Activated T-helper 17 cell treated with anti-CD3 and anti-CD28 coated beads, Interleukin-2, amount 50 U/mL, for 72 hours (primary cell): Measurements from ENCODE around the gene TMED5. TPM values are rescaled to one million over a fixed set of nuclear protein-coding genes. Genes with fewer than 3 reads are reported as not detected.
"Not testable (repeated sequence)": the region's sequence is repeated elsewhere in the genome, so short reads cannot be mapped to it uniquely, and the experiment has no call there.

Source experiments
- ATAC-seq: fragments of 150-1000 bp; cut with Tn5 transposase; replicated peaks from 2 replicates; pipeline ENCODE4 v1.10.0; 2021; ENCODE audit warnings: mild to moderate bottlenecking, moderate library complexity
- H3K27ac Mint-ChIP-seq: one replicate; pipeline ENCODE4 v1.8.0; 2022; ENCODE audit warnings: mixed read lengths
- H3K27me3 Mint-ChIP-seq: one replicate; pipeline ENCODE4 v1.8.0; 2022; ENCODE audit warnings: mixed read lengths
- H3K36me3 Mint-ChIP-seq: one replicate; pipeline ENCODE4 v1.8.0; 2022; ENCODE audit warnings: low read depth, mild to moderate bottlenecking, mixed read lengths
- H3K4me1 Mint-ChIP-seq: one replicate; pipeline ENCODE4 v1.8.0; 2022; ENCODE audit warnings: mixed read lengths
- H3K4me3 Mint-ChIP-seq: one replicate; pipeline ENCODE4 v1.8.0; 2022; ENCODE audit warnings: mild to moderate bottlenecking, mixed read lengths
- H3K9me3 Mint-ChIP-seq: one replicate; pipeline ENCODE4 v1.8.0; 2022; ENCODE audit warnings: mixed read lengths
- total RNA-seq, 2 donors: library from RNA; stranded (reverse); gene quantifications; one replicate each; pipeline ENCODE4 v1.2.3, GENCODE V29; 2022

Gene TMED5
- total RNA-seq, 2 donors from 2014 or later, result 37.6 to 43.1 TPM

DNA sequence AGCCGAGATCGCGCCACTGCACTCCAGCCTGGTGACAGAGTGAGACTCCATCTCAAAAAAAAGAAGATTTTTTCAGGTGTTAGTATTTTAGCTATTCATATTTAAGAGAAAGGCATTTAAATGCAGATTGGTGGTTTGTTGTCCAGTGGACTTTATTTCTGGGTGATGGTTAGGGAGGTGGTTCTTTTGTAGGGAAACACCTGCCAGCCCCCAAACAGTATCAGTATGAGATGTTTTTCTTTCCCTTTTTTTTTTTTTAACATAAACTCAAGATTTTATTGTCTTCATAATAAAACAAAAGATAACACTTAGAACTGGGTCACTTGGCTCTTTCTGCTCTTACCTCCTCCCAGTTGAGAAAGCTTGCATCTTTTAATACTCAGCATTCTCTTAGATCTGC lies 10.2 kb upstream of the TMED5 start:
- no peak for ATAC-seq
- Mint-ChIP-seq H3K27ac (no peak overlapping the region), H3K27me3 (no peaks in the 10 kb centered on the region), H3K4me1 (peaks cover 7% of the 10 kb centered on the region), H3K4me3 (no peak overlapping the region), H3K36me3 (peaks cover 55% of the 10 kb centered on the region), H3K9me3 (no peaks in the 10 kb centered on the region)

DNA sequence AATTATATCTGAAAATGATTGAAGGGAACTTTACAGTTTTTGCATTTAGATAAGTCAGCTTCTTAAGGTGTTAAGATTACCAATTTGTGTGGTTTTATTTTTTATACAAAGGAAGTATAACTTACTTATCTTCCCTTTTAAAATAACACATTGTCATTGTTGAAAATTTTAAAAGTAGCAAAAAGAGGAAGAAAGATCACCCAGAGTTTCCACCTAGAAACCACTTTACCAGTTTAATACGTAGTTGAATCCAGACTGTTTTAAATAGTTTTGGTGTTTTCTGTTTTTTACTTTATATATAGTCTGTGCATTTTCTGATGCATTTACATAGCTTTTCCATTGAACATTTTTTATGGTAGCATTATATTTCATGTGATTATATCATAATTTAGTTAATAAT lies 6.5 kb upstream of the TMED5 start:
- H3K4me3 Mint-ChIP-seq, result no peak overlapping the region
- H3K9me3 Mint-ChIP-seq, result no peaks in the 10 kb centered on the region
- no peak for ATAC-seq
- H3K27me3 Mint-ChIP-seq, result no peaks in the 10 kb centered on the region
- H3K36me3 Mint-ChIP-seq, result peaks cover 44% of the 10 kb centered on the region
- H3K27ac Mint-ChIP-seq, result no peak overlapping the region
- peaks cover 20% of the 10 kb centered on the region for H3K4me1 Mint-ChIP-seq

DNA sequence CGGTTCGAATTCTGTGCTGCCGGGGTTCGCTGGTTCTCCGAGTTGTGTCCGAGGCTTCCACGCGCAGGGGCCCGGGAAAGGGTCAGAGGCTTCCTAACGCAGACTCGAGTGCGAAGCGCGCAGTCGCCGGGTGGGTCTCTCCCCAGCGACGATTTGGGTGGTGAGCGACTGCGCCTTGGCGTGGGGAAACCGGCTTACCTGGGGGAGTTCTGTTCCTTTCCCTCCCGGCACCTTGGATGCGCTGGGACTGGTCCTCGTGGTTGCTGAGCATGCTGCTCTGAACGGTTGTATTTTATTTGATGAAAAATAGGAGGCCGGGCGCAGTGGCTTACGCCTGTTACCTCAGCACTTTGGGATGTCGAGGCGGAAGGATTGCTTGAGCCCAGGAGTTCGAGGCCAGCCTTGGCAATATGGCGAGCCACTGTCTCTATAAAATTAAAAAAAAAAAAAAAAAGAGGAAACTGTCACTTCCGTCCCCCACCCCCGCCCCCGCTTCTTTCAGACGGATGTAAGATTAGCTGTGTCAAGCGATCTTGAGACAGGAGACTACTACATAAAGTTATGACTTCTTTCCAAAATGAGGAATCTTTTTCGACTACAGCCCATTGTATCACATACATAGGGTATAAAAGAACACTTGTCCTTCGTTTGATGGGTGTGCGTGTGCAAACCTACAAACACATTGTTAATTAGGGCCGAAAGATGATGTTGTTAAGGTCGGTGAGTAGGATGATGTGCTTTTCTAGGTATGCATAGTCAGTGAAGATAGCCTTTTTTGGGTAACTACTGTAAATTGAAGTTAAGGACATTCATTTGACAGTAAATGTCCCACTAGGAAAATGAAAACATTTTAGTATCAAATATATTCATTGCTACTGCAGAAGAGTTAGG lies 755 bp upstream of the TMED5 start, which contains the start of gene CCDC18:
CCDC18 (plus strand) TSS at position 2 of the 891 bp plus-strand sequence. CDS start 2,638 bp downstream, outside the sequence.
- Mint-ChIP-seq H3K4me1 (peaks cover 26% of the 10 kb centered on the region), H3K36me3 (peaks cover 66% of the 10 kb centered on the region)

DNA sequence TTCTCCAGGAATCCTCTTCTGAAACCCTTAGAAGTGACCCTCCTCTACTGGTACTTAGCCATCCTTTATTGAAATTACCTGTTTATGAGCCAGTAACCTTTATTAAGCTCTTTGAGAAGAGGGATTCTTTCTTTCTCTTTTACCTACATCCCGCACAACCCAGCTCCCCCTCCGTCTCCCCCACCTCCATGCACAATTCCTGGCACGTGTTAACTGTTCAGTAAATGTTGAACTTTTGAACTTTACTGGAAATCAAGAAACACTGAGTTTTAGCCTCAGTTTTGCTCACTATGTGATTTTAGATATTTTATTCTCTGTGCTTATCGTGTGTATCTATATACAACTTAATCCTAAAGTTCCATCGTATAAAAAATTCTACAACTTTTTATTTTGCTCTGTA lies 1.8 kb downstream of the TMED5 start:
- Mint-ChIP-seq H3K36me3 (peaks cover 69% of the 10 kb centered on the region), H3K4me1 (peaks cover 28% of the 10 kb centered on the region), H3K4me3 (peak overlapping the region; percentile 85), H3K27ac (peak overlapping the region; percentile 89), H3K27me3 (no peaks in the 10 kb centered on the region), H3K9me3 (no peaks in the 10 kb centered on the region)
- ATAC-seq, result no peak

More for the DNA sequence above, 755 bp upstream of the TMED5 start, which contains the start of gene CCDC18:
- Mint-ChIP-seq H3K27ac (peak within 1 kb of the TSS; percentile 89), H3K9me3 (no peaks in the 10 kb centered on the region), H3K27me3 (no peaks in the 10 kb centered on the region), H3K4me3 (peak within 1 kb of the TSS; percentile 85)
- peak; percentile 39 for ATAC-seq

DNA sequence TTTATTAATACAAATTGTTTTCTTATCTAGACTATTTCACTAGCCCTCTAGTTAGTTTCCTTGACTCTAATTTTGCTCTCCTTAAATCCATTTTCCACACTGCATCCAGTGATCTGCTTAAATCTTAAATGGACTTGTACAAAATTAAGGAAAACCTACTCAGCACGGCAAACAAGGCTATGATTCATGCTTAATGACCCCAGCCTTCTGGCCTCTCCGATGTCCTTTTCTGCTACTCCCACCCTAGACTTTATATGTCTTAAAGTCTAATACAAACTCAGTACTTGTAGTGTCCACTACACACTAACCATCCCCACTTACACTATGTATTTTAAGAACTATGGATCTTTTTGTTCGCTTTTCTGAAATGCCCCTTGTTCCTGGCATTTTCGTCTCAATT lies 2.2 kb downstream of the TMED5 start:
- no peaks in the 10 kb centered on the region for H3K27me3 Mint-ChIP-seq
- ATAC-seq, result no peak
- H3K4me1 Mint-ChIP-seq, result peaks cover 32% of the 10 kb centered on the region
- H3K9me3 Mint-ChIP-seq, result no peaks in the 10 kb centered on the region
- peak overlapping the region; percentile 85 for H3K4me3 Mint-ChIP-seq
- peaks cover 73% of the 10 kb centered on the region for H3K36me3 Mint-ChIP-seq
- peak overlapping the region; percentile 89 for H3K27ac Mint-ChIP-seq

DNA sequence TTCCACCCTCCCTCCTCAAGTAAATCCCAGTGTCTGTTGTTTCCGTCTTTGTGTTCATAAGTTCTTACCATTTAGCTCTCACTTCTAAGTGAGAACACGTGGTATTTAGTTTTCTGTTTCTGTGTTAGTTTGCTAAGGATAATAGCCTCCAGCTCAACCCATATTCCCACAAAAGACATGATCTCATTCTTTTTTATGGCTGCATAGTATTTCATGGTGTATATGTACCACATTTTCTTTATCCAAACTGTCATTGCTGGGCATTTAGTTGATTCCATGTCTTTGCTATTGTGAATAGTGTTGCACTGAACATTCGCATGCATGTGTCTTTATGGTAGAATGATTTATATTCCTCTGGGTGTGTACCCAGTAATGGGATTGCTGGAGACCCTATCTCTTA lies 5.6 kb downstream of the TMED5 start:
- H3K27me3 Mint-ChIP-seq, result not testable (repeated sequence)

DNA sequence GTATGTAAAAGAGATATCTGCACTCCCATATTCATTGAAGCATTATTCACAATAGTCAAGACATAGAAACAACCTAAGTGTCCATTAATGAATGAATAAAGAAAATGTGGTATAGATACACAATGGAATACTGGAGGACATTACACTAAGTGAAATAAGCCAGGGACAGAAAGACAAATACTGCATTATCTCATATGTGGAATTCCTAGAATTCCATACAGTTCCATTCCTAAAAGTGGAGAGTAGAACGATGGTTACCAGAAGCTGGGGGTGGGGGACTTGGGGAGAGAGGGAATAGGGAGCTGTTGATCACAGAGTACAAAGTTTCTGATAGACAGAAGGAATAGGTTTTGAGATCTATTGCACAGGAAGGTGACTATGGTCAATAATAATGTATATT lies 7.4 kb downstream of the TMED5 start:
- Mint-ChIP-seq H3K4me1 (peaks cover 54% of the 10 kb centered on the region), H3K4me3 (peak overlapping the region; percentile 86), H3K27me3 (no peaks in the 10 kb centered on the region), H3K36me3 (peaks cover 78% of the 10 kb centered on the region), H3K27ac (no peak overlapping the region), H3K9me3 (no peaks in the 10 kb centered on the region)
- ATAC-seq, result no peak

More for the DNA sequence above, 5.6 kb downstream of the TMED5 start:
- H3K9me3 Mint-ChIP-seq, ATAC-seq, H3K27ac Mint-ChIP-seq: not testable (repeated sequence)
- peaks cover 50% of the 10 kb centered on the region for H3K4me1 Mint-ChIP-seq
- H3K4me3 Mint-ChIP-seq, result peak overlapping the region; percentile 1
- peaks cover 80% of the 10 kb centered on the region for H3K36me3 Mint-ChIP-seq

DNA sequence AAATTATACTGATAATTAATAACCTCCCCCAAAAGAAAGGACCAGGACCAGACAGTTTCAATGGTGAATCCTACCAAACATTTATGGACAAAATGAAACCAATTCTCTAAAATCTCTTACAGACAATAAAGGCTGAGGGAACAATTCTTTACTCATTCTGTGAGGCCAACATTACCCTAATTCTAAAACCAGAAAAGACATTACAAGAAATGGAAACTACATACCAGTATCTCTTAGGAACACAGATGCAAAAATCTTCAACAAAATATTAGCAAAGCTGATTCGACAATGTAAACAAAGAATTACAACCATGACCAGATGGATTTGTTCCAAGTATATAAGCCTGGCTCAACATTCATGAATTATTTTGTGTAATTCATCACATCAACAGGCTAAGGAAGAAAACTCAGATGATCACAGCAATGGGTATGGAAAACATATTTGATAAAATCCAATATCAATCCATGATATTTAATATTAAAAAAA lies 8.6 kb downstream of the TMED5 start:
- Mint-ChIP-seq H3K36me3 (peaks cover 78% of the 10 kb centered on the region), H3K9me3 (no peaks in the 10 kb centered on the region), H3K4me1 (peaks cover 62% of the 10 kb centered on the region), H3K4me3 (peak overlapping the region; percentile 86), H3K27ac (peak overlapping the region; percentile 84), H3K27me3 (no peaks in the 10 kb centered on the region)
- peak; percentile 44 for ATAC-seq

DNA sequence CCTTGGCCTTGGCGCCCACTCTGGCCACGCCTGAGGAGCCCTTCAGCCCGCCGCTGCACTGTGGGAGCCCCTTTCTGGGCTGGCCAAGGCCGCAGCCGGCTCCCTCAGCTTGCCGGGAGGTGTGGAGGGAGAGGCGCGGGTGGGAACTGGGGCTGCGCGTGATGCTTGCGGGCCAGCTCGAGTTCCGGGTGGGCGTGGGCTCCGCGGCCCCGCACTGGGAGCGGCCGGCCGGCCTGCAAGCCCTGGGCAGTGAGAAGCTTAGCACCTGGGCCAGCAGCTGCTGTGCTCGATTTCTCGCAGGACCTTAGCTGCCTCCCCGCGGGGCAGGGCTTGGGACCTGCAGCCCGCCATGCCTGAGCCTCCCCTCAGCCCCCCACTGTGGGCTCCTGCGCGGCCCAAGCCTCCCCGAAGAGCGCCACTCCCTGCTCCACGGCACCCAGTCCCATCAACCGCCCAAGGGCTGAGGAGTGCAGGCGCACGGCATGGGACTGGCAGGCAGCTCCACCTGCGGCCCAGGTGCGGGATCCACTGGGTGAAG lies 10.0 kb downstream of the TMED5 start:
- Mint-ChIP-seq H3K36me3 (peaks cover 70% of the 10 kb centered on the region), H3K4me1 (peaks cover 64% of the 10 kb centered on the region), H3K4me3 (peak overlapping the region; percentile 86)
- not testable (repeated sequence) for H3K9me3 Mint-ChIP-seq, H3K27me3 Mint-ChIP-seq, ATAC-seq, H3K27ac Mint-ChIP-seq

DNA sequence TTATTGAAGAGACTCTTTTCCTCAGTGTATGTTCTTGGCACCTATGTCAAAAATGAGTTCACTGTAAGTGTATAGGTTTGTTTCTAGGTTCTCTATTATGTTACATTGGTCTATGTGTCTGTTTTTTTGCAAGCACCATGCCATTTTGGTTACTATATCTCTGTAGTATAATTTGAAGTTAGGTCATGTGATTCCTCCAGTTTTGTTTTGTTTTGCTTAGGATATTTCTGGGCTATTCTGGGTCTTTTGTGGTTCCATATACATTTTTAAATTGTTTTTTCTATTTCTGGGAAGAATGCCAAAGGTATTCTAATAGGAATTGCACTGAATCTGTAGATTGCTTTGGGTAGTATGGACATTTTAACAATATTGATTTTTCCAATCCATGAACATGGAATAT lies 13.2 kb downstream of the TMED5 start:
- Mint-ChIP-seq H3K27me3 (no peaks in the 10 kb centered on the region), H3K9me3 (peaks cover 4% of the 10 kb centered on the region), H3K27ac (no peak overlapping the region), H3K4me1 (peaks cover 57% of the 10 kb centered on the region), H3K36me3 (peaks cover 68% of the 10 kb centered on the region), H3K4me3 (no peak overlapping the region)
- ATAC-seq, result no peak

DNA sequence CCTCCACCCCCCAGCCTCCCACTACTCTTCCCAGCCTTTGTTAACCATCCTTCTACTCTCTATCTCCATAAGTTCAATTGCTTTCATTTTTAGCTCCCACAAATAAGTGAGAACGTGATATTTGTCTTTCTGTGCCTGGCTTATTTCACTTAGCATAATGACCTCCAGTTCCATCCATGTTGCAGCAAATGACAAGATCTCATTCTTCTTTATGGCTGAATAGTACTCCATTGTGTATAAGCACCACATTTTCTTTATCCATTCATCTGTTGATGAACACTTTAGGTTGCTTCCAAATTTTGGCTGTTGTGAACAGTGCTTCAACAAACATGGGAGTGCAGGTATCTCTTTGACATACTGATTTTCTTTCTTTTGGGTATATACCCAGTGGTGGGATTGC lies 14.3 kb downstream of the TMED5 start:
- not testable (repeated sequence) for H3K27me3 Mint-ChIP-seq, ATAC-seq
- H3K36me3 Mint-ChIP-seq, result peaks cover 68% of the 10 kb centered on the region

DNA sequence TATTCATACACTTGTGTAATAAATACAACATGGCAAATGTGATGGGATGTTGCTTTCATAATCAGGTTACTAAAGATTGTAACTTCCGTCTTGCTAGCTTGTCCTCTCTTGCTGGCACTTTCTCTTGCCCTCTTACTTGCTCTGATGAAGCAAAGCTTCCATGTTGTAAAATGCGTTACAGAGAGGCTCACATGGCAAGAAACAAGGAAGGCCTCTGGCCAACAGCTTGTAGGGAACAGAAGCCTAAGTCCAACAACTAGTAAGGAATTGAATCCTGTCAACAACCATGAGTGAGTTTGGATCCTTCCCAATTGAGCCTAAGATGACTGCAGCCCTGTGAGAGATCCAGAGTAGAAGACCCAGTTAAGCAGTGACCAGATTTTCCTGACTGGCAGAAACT lies 15.4 kb downstream of the TMED5 start:
- H3K27ac Mint-ChIP-seq, result peak overlapping the region; percentile 36
- peaks cover 74% of the 10 kb centered on the region for H3K36me3 Mint-ChIP-seq
- ATAC-seq, result no peak
- H3K4me1 Mint-ChIP-seq, result peaks cover 50% of the 10 kb centered on the region
- H3K4me3 Mint-ChIP-seq, result no peak overlapping the region
- peaks cover 4% of the 10 kb centered on the region for H3K9me3 Mint-ChIP-seq
- no peaks in the 10 kb centered on the region for H3K27me3 Mint-ChIP-seq

More for the DNA sequence above, 14.3 kb downstream of the TMED5 start:
- not testable (repeated sequence) for H3K27ac Mint-ChIP-seq, H3K4me3 Mint-ChIP-seq, H3K9me3 Mint-ChIP-seq
- H3K4me1 Mint-ChIP-seq, result peaks cover 53% of the 10 kb centered on the region

DNA sequence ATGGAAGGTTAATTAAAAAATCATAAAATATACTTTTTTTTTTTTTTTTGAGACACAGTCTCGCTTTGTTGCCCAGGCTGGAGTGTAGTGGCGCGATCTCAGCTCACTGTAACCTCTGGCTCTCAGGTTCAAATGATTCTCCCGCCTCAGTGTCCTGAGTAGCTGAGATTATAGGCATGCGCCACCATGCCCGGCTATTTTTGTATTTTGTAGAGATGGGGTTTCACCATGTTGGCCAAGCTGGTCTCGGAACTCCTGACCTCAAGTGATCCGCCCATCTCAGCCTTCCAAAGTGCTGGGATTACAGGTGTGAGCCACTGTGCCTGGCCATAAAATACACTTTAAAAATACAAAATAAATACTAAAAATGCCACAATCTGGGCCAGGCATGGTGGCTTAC lies 16.9 kb downstream of the TMED5 start:
- H3K4me3 Mint-ChIP-seq, ATAC-seq, H3K27ac Mint-ChIP-seq, H3K9me3 Mint-ChIP-seq, H3K27me3 Mint-ChIP-seq: not testable (repeated sequence)
- H3K4me1 Mint-ChIP-seq, result peaks cover 40% of the 10 kb centered on the region
- peaks cover 75% of the 10 kb centered on the region for H3K36me3 Mint-ChIP-seq

DNA sequence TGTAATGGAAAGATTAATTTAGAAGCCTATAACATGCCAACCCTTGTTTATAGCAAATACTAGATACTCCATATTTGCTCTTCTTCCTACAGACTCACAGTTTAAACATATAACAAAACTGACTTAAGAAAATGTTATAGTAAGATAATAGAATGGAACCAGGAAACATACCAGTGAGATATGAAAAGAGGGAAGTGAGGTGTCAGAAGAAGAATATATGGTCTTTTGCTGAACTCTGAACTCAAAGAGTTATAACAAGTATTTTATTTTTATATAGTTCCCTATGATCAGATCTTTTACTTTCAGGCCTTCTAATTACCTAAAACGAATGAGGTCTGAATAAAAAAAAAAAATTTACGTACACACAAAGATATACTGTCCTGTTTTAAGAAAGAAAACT lies 20.9 kb downstream of the TMED5 start:
- Mint-ChIP-seq H3K27ac (no peak overlapping the region), H3K36me3 (peaks cover 82% of the 10 kb centered on the region), H3K27me3 (no peaks in the 10 kb centered on the region), H3K9me3 (no peaks in the 10 kb centered on the region), H3K4me1 (peaks cover 18% of the 10 kb centered on the region), H3K4me3 (no peak overlapping the region)
- ATAC-seq, result no peak

DNA sequence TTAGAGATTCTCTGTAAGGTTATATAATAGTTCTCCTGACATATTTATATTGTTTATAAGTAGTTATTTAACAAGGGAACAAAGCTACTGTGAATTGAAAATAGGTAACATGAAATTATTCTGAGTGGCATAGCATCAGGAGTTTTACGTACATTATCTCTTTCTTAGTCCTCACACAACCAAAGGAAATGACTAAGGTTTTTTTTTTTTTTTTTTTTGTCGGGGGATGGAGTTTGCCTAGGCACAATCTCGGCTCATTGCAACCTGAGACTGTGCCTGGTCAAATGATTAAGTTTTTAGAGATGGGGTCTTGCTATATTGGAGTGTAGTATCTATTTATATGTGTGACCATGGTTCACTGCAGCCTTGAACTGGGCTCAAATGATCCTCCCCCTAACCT lies 24.9 kb downstream of the TMED5 start:
- peak overlapping the region; percentile 35 for H3K4me3 Mint-ChIP-seq
- no peaks in the 10 kb centered on the region for H3K27me3 Mint-ChIP-seq
- H3K36me3 Mint-ChIP-seq, result peaks cover 93% of the 10 kb centered on the region
- peaks cover 11% of the 10 kb centered on the region for H3K4me1 Mint-ChIP-seq
- H3K9me3 Mint-ChIP-seq, result no peaks in the 10 kb centered on the region
- ATAC-seq, result peak; percentile 92
- peak overlapping the region; percentile 16 for H3K27ac Mint-ChIP-seq
